Measurements from ENCODE around the gene CWC27.

Gene CWC27

GRCh38 chr5:64978546-64978945, 209.8 kb downstream of the CWC27 start:
- no peak for DNase-seq (ENCODE audit: low read depth in 2 of 2)

- DNase-seq (ENCODE audit: low read depth in 2 of 2): no peak
Measured at GRCh38 chr5:64979531-64979930, 210.8 kb downstream of the CWC27 start.

GRCh38 chr5:64980176-64980575, 211.4 kb downstream of the CWC27 start:
- no peak for DNase-seq (ENCODE audit: low read depth in 2 of 2)

- no peak for DNase-seq (ENCODE audit: low read depth in 2 of 2)
Measured at GRCh38 chr5:64987768-64988167, 219.0 kb downstream of the CWC27 start.

- no peak for DNase-seq (ENCODE audit: low read depth in 2 of 2)
Measured at GRCh38 chr5:65009207-65009606, 240.5 kb downstream of the CWC27 start.

GRCh38 chr5:65010841-65011240, 242.1 kb downstream of the CWC27 start:
- DNase-seq (ENCODE audit: low read depth in 2 of 2): no peak

GRCh38 chr5:65012301-65012892, 243.7 kb downstream of the CWC27 start:
- DNase-seq (ENCODE audit: low read depth in 2 of 2): no peak

- no peak for DNase-seq (ENCODE audit: low read depth in 2 of 2)
Measured at GRCh38 chr5:65013166-65013565, 244.4 kb downstream of the CWC27 start.

GRCh38 chr5:65014769-65015168, 246.0 kb downstream of the CWC27 start:
- no peak for DNase-seq (ENCODE audit: low read depth in 2 of 2)

- DNase-seq (ENCODE audit: low read depth in 2 of 2): no peak
Measured at GRCh38 chr5:65015767-65016166, 247.0 kb downstream of the CWC27 start.

- DNase-seq (ENCODE audit: low read depth in 2 of 2): no peak
Measured at GRCh38 chr5:65017636-65018035, 248.9 kb downstream of the CWC27 start.

GRCh38 chr5:65018763-65019162, 250.0 kb downstream of the CWC27 start:
- DNase-seq (ENCODE audit: low read depth in 2 of 2): no peak

GRCh38 chr5:65020492-65020891, 251.8 kb downstream of the CWC27 start:
- no peak for DNase-seq (ENCODE audit: low read depth in 2 of 2)

GRCh38 chr5:65021527-65022226, 252.9 kb downstream of the CWC27 start:
- DNase-seq (ENCODE audit: low read depth in 2 of 2): no peak

- DNase-seq (ENCODE audit: low read depth in 2 of 2): no peak
Measured at GRCh38 chr5:65022932-65023331, 254.2 kb downstream of the CWC27 start.

GRCh38 chr5:65024681-65025080, 256.0 kb downstream of the CWC27 start:
- DNase-seq (ENCODE audit: low read depth in 2 of 2): no peak

GRCh38 chr5:65026816-65027548, 258.3 kb downstream of the CWC27 start:
- no peak for DNase-seq (ENCODE audit: low read depth in 2 of 2)

GRCh38 chr5:65029178-65029577, 260.4 kb downstream of the CWC27 start:
- DNase-seq (ENCODE audit: low read depth in 2 of 2): no peak

- no peak for DNase-seq (ENCODE audit: low read depth in 2 of 2)
Measured at GRCh38 chr5:65030056-65030455, 261.3 kb downstream of the CWC27 start.

GRCh38 chr5:65032250-65032649, 263.5 kb downstream of the CWC27 start:
- no peak for DNase-seq (ENCODE audit: low read depth in 2 of 2)

GRCh38 chr5:65034029-65034812, 265.5 kb downstream of the CWC27 start:
- DNase-seq (ENCODE audit: low read depth in 2 of 2): no peak

- no peak for DNase-seq (ENCODE audit: low read depth in 2 of 2)
Measured at GRCh38 chr5:65034813-65035209, 266.1 kb downstream of the CWC27 start.

Measured in stimulated activated CD8-positive, alpha-beta memory T cell treated with anti-CD3 and anti-CD28 coated beads, Interleukin-2, amount 100 ng/mL, for 1 hour (primary cell).